GM21390 (cell line): ENCODE results near the gene ANKRD13A.
A peak's percentile ranks its signal among the peaks of the same experiment; 100 is the strongest.
"Not testable (repeated sequence)": the region's sequence is repeated elsewhere in the genome, so short reads cannot be mapped to it uniquely, and the experiment has no call there.

ENCODE experiments used
- ATAC-seq: cut with Tn5 transposase; IDR thresholded peaks from one replicate; pipeline ENCODE4 v1.9.1; 2021; ENCODE audit not compliant: unreplicated experiment

The ANKRD13A gene

DNA sequence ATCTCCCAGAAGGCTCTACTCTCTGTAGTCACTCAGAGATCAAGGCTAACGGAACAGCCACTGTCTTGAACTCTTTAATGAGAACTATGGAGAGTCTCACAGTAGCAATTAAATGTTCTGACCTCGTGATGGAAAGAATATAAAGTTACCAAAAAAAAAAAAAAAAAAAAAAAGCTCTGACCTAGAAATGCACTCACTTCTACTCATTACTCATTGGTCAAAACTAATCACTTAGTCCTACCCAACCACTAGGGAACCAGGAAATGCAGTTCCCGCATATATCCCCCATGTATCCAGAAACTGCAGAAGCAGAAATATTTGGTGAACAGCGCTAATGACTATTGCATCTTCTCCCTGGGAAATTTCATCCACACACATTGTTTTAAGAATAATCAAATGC, 78.6 kb downstream of the ANKRD13A start:
- ATAC-seq, result no peak

DNA sequence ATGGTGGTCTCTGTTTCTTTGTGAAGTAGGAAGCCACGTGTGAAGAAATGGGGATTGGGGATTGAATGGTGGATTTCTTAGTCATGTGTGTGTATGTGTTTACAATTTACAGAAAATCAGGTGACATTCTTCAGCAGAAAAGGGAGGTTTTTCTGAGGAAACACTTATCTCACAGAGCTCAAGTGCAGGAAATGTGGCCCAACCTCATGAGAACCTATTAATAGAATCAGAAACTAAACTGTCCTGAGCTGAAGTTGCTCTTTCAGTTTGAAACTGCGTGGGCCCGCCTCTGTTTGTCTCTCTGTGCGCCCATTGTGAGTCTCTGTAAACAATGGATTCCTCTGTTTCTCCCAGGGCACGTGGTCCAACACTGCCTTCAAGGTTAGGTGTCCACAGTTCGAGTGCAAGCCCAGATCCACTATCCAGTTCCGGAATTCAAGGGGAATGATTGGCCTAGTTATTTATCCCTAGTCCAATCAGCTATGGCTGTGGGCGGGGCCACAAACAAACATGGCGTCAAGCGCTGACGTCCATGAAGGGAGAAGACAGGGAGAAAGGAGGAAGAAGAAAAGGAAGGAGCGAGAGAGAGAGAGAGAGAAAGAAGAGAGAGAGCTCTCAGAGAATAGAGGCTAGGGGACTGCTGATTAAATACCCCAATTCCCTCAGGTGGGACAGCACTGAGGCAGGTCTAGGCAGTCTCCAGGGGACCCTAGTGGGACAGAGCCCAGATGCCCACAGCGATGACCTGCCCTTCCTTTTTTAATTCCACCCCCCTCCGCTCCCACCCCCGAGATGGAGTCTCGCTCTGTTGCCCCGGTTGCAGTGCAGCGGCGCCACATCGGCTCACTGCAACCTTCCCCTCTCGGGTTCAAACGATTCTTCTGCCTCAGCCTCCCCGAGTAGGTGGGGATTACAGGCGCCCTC, 80.5 kb downstream of the ANKRD13A start:
- ATAC-seq, result peak; percentile 93

DNA sequence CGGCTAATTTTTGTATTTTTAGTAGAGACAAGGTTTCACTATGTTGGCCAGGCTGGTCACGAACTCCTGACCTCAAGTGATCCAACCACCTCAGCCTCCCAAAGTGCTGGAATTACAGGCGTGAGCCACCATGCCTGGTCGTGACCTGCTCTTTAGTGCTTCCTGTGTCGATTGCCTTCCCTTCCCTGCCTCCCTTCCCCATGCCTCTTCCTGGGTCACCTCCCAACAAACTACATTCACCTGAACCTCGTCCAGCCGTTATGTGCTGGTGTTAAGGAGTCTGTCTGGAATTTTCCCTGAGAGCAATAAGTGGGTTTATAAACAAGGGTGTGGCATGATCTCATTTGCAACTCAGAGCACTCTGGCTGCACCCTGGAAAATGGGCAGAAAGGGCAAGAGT, 81.2 kb downstream of the ANKRD13A start:
- ATAC-seq, result no peak

DNA sequence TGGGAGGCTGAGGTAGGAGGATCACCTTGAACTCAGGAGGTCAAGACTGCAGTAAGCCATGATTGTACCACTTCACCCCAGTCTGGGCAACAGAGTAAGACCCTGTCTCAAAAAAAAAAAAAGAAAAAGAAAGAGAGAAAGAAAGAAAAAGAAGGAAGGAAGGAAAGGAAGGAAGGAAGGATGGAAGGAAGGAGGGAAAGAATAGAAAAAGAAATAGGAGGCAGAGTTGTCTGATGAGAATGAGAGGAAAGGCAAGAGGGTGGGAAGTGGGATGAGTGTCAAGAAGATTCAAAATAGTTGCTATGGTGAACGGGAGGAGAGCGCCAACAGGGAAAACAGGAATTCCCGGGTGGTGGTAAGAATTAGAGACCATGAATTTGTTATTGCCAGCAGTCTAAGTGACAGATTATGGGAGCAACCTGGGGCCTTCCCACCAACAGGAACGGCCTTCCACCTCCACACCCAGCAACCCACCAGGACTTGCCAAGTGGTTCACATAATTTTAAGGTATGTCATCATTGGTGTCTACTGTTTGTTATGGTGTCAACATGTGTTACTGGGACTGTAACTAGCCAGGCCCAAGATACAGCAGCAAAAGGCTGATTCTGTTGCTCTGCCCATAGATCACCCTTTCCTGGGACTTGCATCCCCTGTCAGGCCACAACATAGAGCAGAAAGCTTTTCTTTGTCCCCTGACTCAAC, 85.2 kb downstream of the ANKRD13A start:
- ATAC-seq, result no peak

DNA sequence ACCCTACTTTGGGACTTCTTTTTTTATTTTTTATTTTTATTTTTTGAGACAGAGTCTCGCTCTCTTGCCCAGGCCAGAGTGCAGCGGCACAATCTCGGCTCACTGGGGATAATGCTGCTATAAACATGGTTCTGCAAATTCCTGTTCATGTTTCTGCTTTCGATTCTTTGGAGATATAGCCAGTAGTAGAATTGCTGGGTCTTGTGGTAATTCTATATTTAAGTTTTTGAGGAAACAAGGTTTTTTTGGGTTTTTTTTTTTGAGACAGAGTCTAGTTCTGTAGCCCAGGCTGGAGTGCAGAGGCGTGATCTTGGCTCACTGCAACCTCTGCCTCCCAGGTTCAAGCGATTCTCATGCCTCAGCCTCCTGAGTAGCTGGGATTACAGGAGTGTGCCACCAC, 89.0 kb downstream of the ANKRD13A start:
- not testable (repeated sequence) for ATAC-seq

DNA sequence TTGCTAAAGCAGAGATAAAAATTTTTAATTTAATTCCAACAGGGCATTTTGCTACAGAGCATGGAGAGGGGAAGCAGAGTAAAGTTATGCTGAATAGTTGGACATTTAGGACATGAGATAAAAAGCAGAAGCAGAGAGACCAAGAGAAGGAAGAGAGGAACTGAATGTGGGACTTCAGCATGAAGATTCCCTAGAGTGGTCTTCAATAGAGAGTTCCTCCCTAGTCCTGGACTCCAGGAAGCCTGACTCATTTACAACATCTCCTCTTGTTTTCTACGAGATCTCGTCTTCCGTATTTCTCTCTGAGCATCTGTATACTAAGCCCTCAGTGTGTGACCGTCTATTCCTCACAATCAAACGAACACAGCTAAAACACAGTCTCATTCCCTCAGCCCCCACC, 89.7 kb downstream of the ANKRD13A start:
- ATAC-seq, result no peak
